A549 treated with DMSO at 1 μM for 4 hours (cell line): Measurements from ENCODE around the gene C1orf122. TPM values are rescaled to one million over a fixed set of nuclear protein-coding genes. Genes with fewer than 3 reads are reported as not detected.

Experiments used
- total RNA-seq: library from RNA; stranded (reverse); fragments of 200-300 nt; extraction: Qiagen RNA extraction; gene quantifications from 5 replicates; pipeline ENCODE4 v1.2.3, GENCODE V29; 2022; ENCODE audit warnings: low read depth

Gene C1orf122
- 34.0 to 61.2 TPM (median 52.0 TPM) in 5 replicates for total RNA-seq

GRCh38 chr1:37807555-37808368 lies at the start of gene C1orf122, which contains the start of gene YRDC:
Gene C1orf122, plus strand, starts transcription at chr1:37807790. Its CDS starts 615 bp downstream, at chr1:37808405.
Gene YRDC, minus strand, starts transcription at chr1:37808208. Its CDS starts 28 bp downstream, at chr1:37808180.

DNA sequence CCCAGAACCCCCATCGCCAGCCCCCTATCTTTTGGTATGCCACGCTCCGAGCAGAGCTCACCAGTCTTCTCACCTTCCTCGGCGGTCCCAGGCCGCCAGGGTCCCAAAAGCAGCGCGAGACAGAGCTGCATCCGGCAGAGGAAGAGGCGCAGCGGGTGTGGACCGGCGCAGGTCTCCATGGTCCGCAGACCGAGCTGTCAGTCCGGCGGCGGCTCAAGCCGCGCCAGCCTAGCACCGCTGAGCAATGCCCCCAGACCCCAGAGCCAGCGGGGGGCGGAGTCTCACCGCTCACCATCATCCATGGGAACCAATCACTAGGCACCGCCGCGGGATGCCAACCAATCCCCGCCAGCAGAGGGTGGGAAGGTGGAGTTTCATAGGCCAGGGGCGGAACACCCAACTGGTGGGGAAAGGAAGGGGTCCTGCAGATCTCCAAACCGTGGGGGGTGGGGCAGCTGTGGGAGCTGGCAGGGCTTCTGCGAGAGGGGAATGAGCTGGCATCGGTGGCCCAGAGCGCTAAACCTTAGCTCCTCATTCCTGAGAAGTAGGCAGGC lies 42.6 kb upstream of the C1orf122 start, which contains the start of gene EPHA10:
EPHA10 (minus strand) TSS at position 233 of the 554 bp plus-strand sequence; CDS start at position 179, 54 bp downstream.

GRCh38 chr1:37793773-37794371 lies 13.7 kb upstream of the C1orf122 start, which contains the start of gene MANEAL:
Gene MANEAL, plus strand, starts transcription at chr1:37793847. Its CDS starts 336 bp downstream, at chr1:37794183.

Other genes starting within 250 kb of the C1orf122 start
- 50.1 to 63.8 TPM (median 55.8 TPM) in 5 replicates for gene GNL2, start 211.9 kb upstream of the C1orf122 start, total RNA-seq
- gene RSPO1, start 172.9 kb upstream of the C1orf122 start, total RNA-seq = 0.08 to 0.21 TPM (median 0.09 TPM) in 5 replicates
- 47.5 to 51.4 TPM (median 48.9 TPM) in 5 replicates for gene CDCA8, start 115.3 kb upstream of the C1orf122 start, total RNA-seq
- 0.58 to 1.0 TPM (median 0.77 TPM) in 5 replicates for gene EPHA10, start 42.7 kb upstream of the C1orf122 start, total RNA-seq
- 24.1 to 27.2 TPM (median 26.6 TPM) in 5 replicates for gene MANEAL, start 13.9 kb upstream of the C1orf122 start, total RNA-seq
- 13.9 to 20.8 TPM (median 19.7 TPM) in 5 replicates for gene YRDC, start 418 bp downstream of the C1orf122 start, total RNA-seq
- gene MTF1, start 51.8 kb downstream of the C1orf122 start, total RNA-seq = 4.4 to 7.7 TPM (median 4.8 TPM) in 5 replicates
- gene INPP5B, start 139.3 kb downstream of the C1orf122 start, total RNA-seq = 4.7 to 5.4 TPM (median 5.1 TPM) in 5 replicates
- gene SF3A3, start 182.2 kb downstream of the C1orf122 start, total RNA-seq = 55.5 to 94.2 TPM (median 62.7 TPM) in 5 replicates
- gene FHL3, start 197.7 kb downstream of the C1orf122 start, total RNA-seq = 7.3 to 8.8 TPM (median 8.3 TPM) in 5 replicates
- gene UTP11, start 204.9 kb downstream of the C1orf122 start, total RNA-seq = 43.7 to 62.2 TPM (median 48.2 TPM) in 5 replicates
- 0.04 to 0.07 TPM in 2 of 5 replicates, not detected in the others for gene POU3F1, start 239.0 kb downstream of the C1orf122 start, total RNA-seq